Heart left ventricle (tissue), 16 donors: ENCODE measurements around the gene CNTNAP5. TPM values are rescaled to one million over a fixed set of nuclear protein-coding genes. Genes with fewer than 3 reads are reported as not detected.

Experiments
- ATAC-seq, 4 donors: fragments of 200-7000 bp; cut with Tn5 transposase; one replicate each; pipeline ENCODE4 v1.9.1; 2020 to 2022; ENCODE audit warnings: moderate library complexity in 4 of 4, mild to moderate bottlenecking in 3 of 4, moderate number of reproducible peaks in 1 of 4
- DNase-seq, 5 donors: peaks; one replicate each; pipeline ENCODE4 v3.0.0-alpha.2; 2020
- H3K27ac ChIP-seq, 12 donors: fragments of 200-600 bp; sonication (generic) in 4 of 12; one replicate each; pipeline versions ENCODE4 v1.5.0 to v1.8.0; 2016 to 2022; ENCODE audit warnings: mild to moderate bottlenecking in 2 of 12
- H3K27me3 ChIP-seq, 9 donors: fragments of 200-600 bp; sonication (generic) in 2 of 9; one replicate each; pipeline versions ENCODE4 v1.5.1 to v1.8.0; 2016 to 2022; ENCODE audit warnings: mild to moderate bottlenecking in 3 of 9
- H3K36me3 ChIP-seq, 9 donors: fragments of 200-600 bp; sonication (generic) in 2 of 9; one replicate each; pipeline versions ENCODE4 v1.5.0 to v1.8.0; 2018 to 2022; ENCODE audit warnings: mild to moderate bottlenecking in 2 of 9
- H3K4me1 ChIP-seq, 12 donors: fragments of 200-600 bp; sonication (generic) in 4 of 12; one replicate each; pipeline versions ENCODE4 v1.5.0 to v1.8.0; 2016 to 2022; ENCODE audit warnings: mild to moderate bottlenecking in 3 of 12
- H3K4me3 ChIP-seq, 12 donors: fragments of 200-600 bp; sonication (generic) in 4 of 12; one replicate each; pipeline versions ENCODE4 v1.5.0 to v1.8.0; 2017 to 2022; ENCODE audit warnings: mild to moderate bottlenecking in 9 of 12, moderate library complexity in 4 of 12
- H3K9me3 ChIP-seq, 12 donors: fragments of 200-600 bp; sonication (generic) in 4 of 12; one replicate each; pipeline versions ENCODE4 v1.5.0 to v1.8.0; 2016 to 2022; ENCODE audit warnings: mild to moderate bottlenecking in 1 of 12
- CTCF ChIP-seq, 12 donors: fragments of 200-600 bp; sonication (generic) in 4 of 12; IDR thresholded peaks; one replicate each; pipeline versions ENCODE4 v1.5.0 to v1.8.0; 2018 to 2022; ENCODE audit warnings: antibody characterized with exemption in 12 of 12, mild to moderate bottlenecking in 5 of 12
- POLR2A ChIP-seq, 2 donors: fragments of 450-650 bp; IDR thresholded peaks; one replicate each; pipeline ENCODE4 v1.6.1; 2017; ENCODE audit warnings: antibody characterized with exemption in 2 of 2, mild to moderate bottlenecking in 2 of 2, moderate library complexity in 2 of 2
- WGBS, 4 donors: extraction: QIAGEN DNeasy Blood & Tissue Kit in 2 of 4; methylation state at CpG; one replicate each; pipeline versions ENCODE4 v1.1.5 to v1.1.7; 2013 to 2018; 5-methylcytosine and 5-hydroxymethylcytosine counted together
- intact Hi-C, 10 donors: fragments of 100-400 bp; cut with DNase I; formaldehyde crosslinking; loops; one replicate each; pipeline versions ENCODE4 v1.11.1 to v1.14.2; 2022
- polyA plus RNA-seq, 2 donors: library from polyadenylated mRNA; stranded (reverse); fragments of 200-250 nt; gene quantifications; one replicate each; pipeline ENCODE4 v1.2.3, GENCODE V29; 2013
- total RNA-seq, 9 donors: library from RNA; depleted of rRNA in 2 of 9; stranded (reverse); fragments of >200 nt in 2 of 9; fragmentation: NEBNext Ultra II Directional in 3 of 9; extraction: Animal tissue kit (Norgen Biotek cat#: 25700) in 3 of 9; gene quantifications; one replicate each; pipeline versions ENCODE4 v1.1.0 to v1.2.4, GENCODE V29; 2016 to 2023
- donor health status: ischemic (EF 13 %, LVEDD 7.1; RV severe dilation, severe dysfunction).
- donor health status: healthy with polysubstance abuse.
- donor health status: DM: no; HTN: yes; CAD: no.
- donor health status: DM: no; HTN: no; CAD: no.
- donor health status: ischemic (EF 25% LVEDD 6.9; RV normal size, moderate dysfunction).
- donor health status: ischemic (EF 25% LVEDD 5.7; RV mildly dilated, moderate dysfunction).
- donor health status: healthy.
- donor health status: DM: yes; HTN: yes; CAD: no.
- donor health status: ischemic (EF 35%, LVEDD 5.7; RV mildly dilated, moderate dysfunction).
- donor health status: nonischemic (EF 11% LVEDD 7.7; RV severe dilation, severe dysfunction).
- donor health status: DM: yes; HTN: yes; CAD: no.
- donor health status: PGD.
- donor health status: ischemic (EF 29% LVEDD 5.4; RV normal size, mild dysfunction).
- donor health status: nonischemic (EF 23%, LVEDD 6.1; RV moderate dilation, normal function).

The CNTNAP5 gene
- total and polyA plus RNA-seq, 11 donors, result not detected

DNA sequence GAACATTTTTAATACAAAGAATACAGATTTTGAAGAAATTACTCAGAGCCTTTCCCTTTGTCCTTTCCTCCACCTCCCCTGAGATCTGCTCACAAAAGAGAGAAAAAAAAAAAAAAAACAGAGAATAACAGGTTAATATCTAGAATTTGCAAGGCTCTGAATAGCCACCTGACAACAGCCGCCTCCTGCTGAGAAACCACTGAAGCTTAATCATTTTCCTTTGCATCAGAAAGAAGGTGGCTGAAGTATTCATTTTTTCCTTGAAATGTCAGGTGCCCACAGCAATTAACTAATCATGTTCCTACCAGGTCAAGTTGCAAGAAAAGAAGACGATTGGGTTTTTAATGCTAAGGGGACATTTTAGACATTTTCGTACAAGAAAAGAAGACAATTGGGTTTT lies 21.2 kb downstream of the CNTNAP5 start:
- no peak overlapping the region for H3K27ac ChIP-seq
- 68 to 79% (median 74%) methylated on average over 3 of the region's 3 CpGs for WGBS, 4 donors
- TF ChIP-seq CTCF (IDR thresholded peaks at IDR 0.05), result no peak
- no peak for TF ChIP-seq POLR2A (IDR thresholded peaks at IDR 0.05)
- no peaks in the 10 kb centered on the region for H3K4me1 ChIP-seq
- no peak for ATAC-seq
- no peaks in the 10 kb centered on the region for H3K36me3 ChIP-seq
- no peak overlapping the region for H3K4me3 ChIP-seq
- no peaks in the 10 kb centered on the region for H3K27me3 ChIP-seq
- no peak for DNase-seq
- H3K9me3 ChIP-seq, result no peaks in the 10 kb centered on the region
- intact Hi-C loops, result no loop called here

- TF ChIP-seq POLR2A (IDR thresholded peaks at IDR 0.05) (no peak), CTCF (IDR thresholded peaks at IDR 0.05) (no peak)
- intact Hi-C loops, result no loop called here
- H3K4me1 ChIP-seq, result no peaks in the 10 kb centered on the region
- no peaks in the 10 kb centered on the region for H3K36me3 ChIP-seq
- DNase-seq (no peak), ATAC-seq (no peak)
- H3K4me3 ChIP-seq, result no peak overlapping the region
- H3K27me3 ChIP-seq, result no peaks in the 10 kb centered on the region
- 64 to 68% (median 66%) methylated on average over 2 of the region's 2 CpGs for WGBS, 4 donors
- no peaks in the 10 kb centered on the region for H3K9me3 ChIP-seq
- no peak overlapping the region for H3K27ac ChIP-seq
Observed at GRCh38 chr2:124048102-124048501, 23.0 kb downstream of the CNTNAP5 start.

- no peak for TF ChIP-seq CTCF (IDR thresholded peaks at IDR 0.05)
- TF ChIP-seq POLR2A (IDR thresholded peaks at IDR 0.05), result no peak
- Histone ChIP-seq H3K4me3 (no peak overlapping the region), H3K27ac (no peak overlapping the region), H3K4me1 (no peaks in the 10 kb centered on the region), H3K27me3 (no peaks in the 10 kb centered on the region), H3K36me3 (no peaks in the 10 kb centered on the region), H3K9me3 (no peaks in the 10 kb centered on the region)
- DNase-seq (no peak), ATAC-seq (no peak)
- WGBS, 4 donors, result 74 to 88% (median 83%) methylated on average over 2 of the region's 2 CpGs
- intact Hi-C loops, result no loop called here
Observed at GRCh38 chr2:124048664-124049063, 23.6 kb downstream of the CNTNAP5 start.

DNA sequence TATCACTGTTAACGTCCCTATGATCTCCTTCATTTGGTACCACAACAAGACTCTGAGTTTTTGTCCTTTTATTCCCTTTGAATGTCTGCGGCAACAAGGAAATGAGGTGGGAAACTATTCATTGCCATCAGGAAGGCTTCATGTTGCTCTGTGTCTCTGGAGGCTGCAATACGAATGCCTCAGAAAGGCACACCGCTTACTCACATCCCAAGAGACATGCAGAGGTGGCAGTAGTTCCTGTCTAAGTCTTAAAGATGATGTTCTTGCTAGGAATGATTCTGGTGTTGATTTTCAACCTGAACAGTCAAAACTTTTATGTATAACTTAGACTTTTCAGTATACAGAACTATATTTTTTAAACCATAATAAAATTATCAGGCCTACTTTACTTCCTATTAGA lies 24.0 kb downstream of the CNTNAP5 start:
- no peak overlapping the region for H3K4me3 ChIP-seq
- H3K9me3 ChIP-seq, result no peaks in the 10 kb centered on the region
- DNase-seq (no peak), ATAC-seq (no peak)
- H3K27ac ChIP-seq, result no peak overlapping the region
- no peak for TF ChIP-seq CTCF (IDR thresholded peaks at IDR 0.05)
- 50 to 64% (median 53%) methylated on average over 4 of the region's 4 CpGs for WGBS, 4 donors
- H3K27me3 ChIP-seq, result no peaks in the 10 kb centered on the region
- H3K4me1 ChIP-seq, result peaks cover 0 to 3% (median 0%) of the 10 kb centered on the region in 12 donors
- no peaks in the 10 kb centered on the region for H3K36me3 ChIP-seq
- intact Hi-C loops, result no loop called here
